Esophagus squamous epithelium (tissue), 4 donors: ENCODE results near the gene FHIT.

Experiments
- CTCF ChIP-seq, 6 experiments: fragments of 450-650 bp in 4 of 6; fragments of 200-600 bp in 2 of 6; sonication (generic) in 2 of 6; IDR thresholded peaks; one replicate each; pipeline ENCODE4 v1.5.1; 2016 to 2019; ENCODE audit warnings: antibody characterized with exemption in 6 of 6, mild to moderate bottlenecking in 4 of 6, moderate library complexity in 4 of 6
- POLR2A ChIP-seq, 4 donors: fragments of 450-650 bp; IDR thresholded peaks; one replicate each; pipeline ENCODE4 v1.6.1; 2017; ENCODE audit warnings: antibody characterized with exemption in 4 of 4, mild to moderate bottlenecking in 4 of 4, moderate library complexity in 3 of 4

GRCh38 chr3:59749291-59749690 is 1502.0 kb downstream of the FHIT start:
- TF ChIP-seq CTCF (IDR thresholded peaks at IDR 0.05) (no peak), POLR2A (IDR thresholded peaks at IDR 0.05) (no peak)
